WTC11 (cell line): ENCODE data around the gene ITPRID1.

Experiments used
- AR ChIP-seq: fragments of 250-450 bp; sonication (Bioruptor Pico); IDR thresholded peaks from 2 replicates; pipeline ENCODE4 v1.9.0; 2021; ENCODE audit warnings: mild to moderate bottlenecking
- CBFB ChIP-seq: sonication (generic); formaldehyde crosslinking; IDR thresholded peaks from 2 replicates; pipeline ENCODE4 v1.8.1; 2022; ENCODE audit warnings: mild to moderate bottlenecking, low read depth, missing genetic modification reagents
- CREB1 ChIP-seq: sonication (generic); formaldehyde crosslinking; IDR thresholded peaks from 2 replicates; pipeline ENCODE4 v1.8.0; 2023; ENCODE audit warnings: mild to moderate bottlenecking, missing genetic modification reagents
- CTCF ChIP-seq: fragments of 200-600 bp; IDR thresholded peaks from 2 replicates; pipeline ENCODE4 v1.8.0; 2022; ENCODE audit warnings: antibody characterized with exemption
- FOXJ3 ChIP-seq: sonication (generic); formaldehyde crosslinking; IDR thresholded peaks from 2 replicates; pipeline ENCODE4 v1.9.0; 2021; ENCODE audit warnings: missing genetic modification reagents, mild to moderate bottlenecking, borderline replicate concordance
- HMGA2 ChIP-seq: fragments of 250-450 bp; sonication (Bioruptor Pico); IDR thresholded peaks from 2 replicates; pipeline ENCODE4 v1.4.0; 2021; ENCODE audit warnings: mild to moderate bottlenecking, moderate library complexity
- MAX ChIP-seq: sonication (generic); formaldehyde crosslinking; IDR thresholded peaks from 2 replicates; pipeline ENCODE4 v1.8.0; 2022; ENCODE audit warnings: mild to moderate bottlenecking, missing genetic modification reagents
- RELA ChIP-seq: sonication (generic); formaldehyde crosslinking; IDR thresholded peaks from 2 replicates; pipeline ENCODE4 v1.8.1; 2022; ENCODE audit warnings: missing genetic modification reagents, mild to moderate bottlenecking, borderline replicate concordance
- USF2 ChIP-seq: sonication (generic); formaldehyde crosslinking; IDR thresholded peaks from 2 replicates; pipeline ENCODE4 v1.8.1; 2023; ENCODE audit warnings: mild to moderate bottlenecking, missing genetic modification reagents, moderate library complexity
- ZNF138 ChIP-seq: sonication (generic); formaldehyde crosslinking; conservative IDR thresholded peaks from 2 replicates; pipeline ENCODE4 v1.8.1; 2022; ENCODE audit warnings: mild to moderate bottlenecking, moderate library complexity, missing genetic modification reagents
- ZNF232 ChIP-seq: sonication (generic); formaldehyde crosslinking; IDR thresholded peaks from 2 replicates; pipeline ENCODE4 v1.8.0; 2022; ENCODE audit warnings: mild to moderate bottlenecking, missing genetic modification reagents
- ZNF396 ChIP-seq: fragments of 250-450 bp; sonication (Bioruptor Pico); IDR thresholded peaks from 2 replicates; pipeline ENCODE4 v1.8.0; 2021; ENCODE audit warnings: mild to moderate bottlenecking, moderate library complexity, borderline replicate concordance
- TF ChIP-seq, protein P1 (sequence below): sonication (generic); formaldehyde crosslinking; IDR thresholded peaks from 2 replicates; pipeline ENCODE4 v1.8.1; 2022; ENCODE audit warnings: mild to moderate bottlenecking, moderate library complexity, missing genetic modification reagents
- TF ChIP-seq, protein P2 (sequence below): sonication (generic); formaldehyde crosslinking; IDR thresholded peaks from 2 replicates; pipeline ENCODE4 v1.8.1; 2023; ENCODE audit warnings: mild to moderate bottlenecking, missing genetic modification reagents, moderate library complexity

DNA sequence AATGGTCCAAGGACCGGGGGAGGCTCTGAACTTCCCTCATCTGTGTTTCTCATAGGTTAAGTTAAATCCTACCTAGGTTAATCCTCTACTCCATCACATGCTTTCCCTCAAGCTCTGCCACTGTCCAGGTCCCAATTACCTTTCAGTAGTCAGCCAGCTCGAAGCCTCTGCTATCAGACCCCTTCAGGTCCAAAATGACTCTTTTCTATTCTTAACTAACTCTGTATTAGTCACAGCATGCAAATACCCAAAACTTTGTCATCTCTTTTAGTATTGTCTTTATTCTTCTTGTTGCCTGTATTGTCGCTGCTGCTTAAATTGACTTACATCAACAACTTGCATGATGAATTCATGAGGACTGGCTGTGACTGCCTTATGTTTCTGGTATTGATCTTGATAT, 188.5 kb downstream of the ITPRID1 start:
- TF ChIP-seq CTCF (no peak), ZNF396 (no peak), CREB1 (CRISPR knock-in tag) (no peak), ZNF232 (CRISPR knock-in tag) (no peak), ZNF138 (CRISPR knock-in tag) (no peak), CBFB (CRISPR knock-in tag) (no peak), MAX (CRISPR knock-in tag) (no peak), HMGA2 (CRISPR knock-in tag) (no peak), FOXJ3 (CRISPR knock-in tag) (no peak), RELA (CRISPR knock-in tag) (no peak), AR (CRISPR knock-in tag) (no peak), USF2 (CRISPR knock-in tag) (no peak)
- TF ChIP-seq, protein P1, sequence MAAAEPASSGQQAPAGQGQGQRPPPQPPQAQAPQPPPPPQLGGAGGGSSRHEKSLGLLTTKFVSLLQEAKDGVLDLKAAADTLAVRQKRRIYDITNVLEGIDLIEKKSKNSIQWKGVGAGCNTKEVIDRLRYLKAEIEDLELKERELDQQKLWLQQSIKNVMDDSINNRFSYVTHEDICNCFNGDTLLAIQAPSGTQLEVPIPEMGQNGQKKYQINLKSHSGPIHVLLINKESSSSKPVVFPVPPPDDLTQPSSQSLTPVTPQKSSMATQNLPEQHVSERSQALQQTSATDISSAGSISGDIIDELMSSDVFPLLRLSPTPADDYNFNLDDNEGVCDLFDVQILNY (CRISPR knock-in tag), result no peak
- TF ChIP-seq, protein P2, sequence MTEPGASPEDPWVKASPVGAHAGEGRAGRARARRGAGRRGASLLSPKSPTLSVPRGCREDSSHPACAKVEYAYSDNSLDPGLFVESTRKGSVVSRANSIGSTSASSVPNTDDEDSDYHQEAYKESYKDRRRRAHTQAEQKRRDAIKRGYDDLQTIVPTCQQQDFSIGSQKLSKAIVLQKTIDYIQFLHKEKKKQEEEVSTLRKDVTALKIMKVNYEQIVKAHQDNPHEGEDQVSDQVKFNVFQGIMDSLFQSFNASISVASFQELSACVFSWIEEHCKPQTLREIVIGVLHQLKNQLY (CRISPR knock-in tag), result no peak
